Measurements from ENCODE around the gene TMEM174.

GRCh38 chr5:73150876-73151275 is 22.1 kb upstream of the TMEM174 start:
- no peak for TF ChIP-seq CTCF (IDR thresholded peaks at IDR 0.05)
- TF ChIP-seq POLR2A (IDR thresholded peaks at IDR 0.05), result no peak
- no peak for TF ChIP-seq EP300 (IDR thresholded peaks at IDR 0.05)

Data from ovary (tissue), 3 donors.